GM21390 (cell line): Measurements from ENCODE around the gene GPR6.

Source experiments
- ATAC-seq: cut with Tn5 transposase; IDR thresholded peaks from one replicate; pipeline ENCODE4 v1.9.1; 2021; ENCODE audit not compliant: unreplicated experiment

GPR6 gene, protein sequence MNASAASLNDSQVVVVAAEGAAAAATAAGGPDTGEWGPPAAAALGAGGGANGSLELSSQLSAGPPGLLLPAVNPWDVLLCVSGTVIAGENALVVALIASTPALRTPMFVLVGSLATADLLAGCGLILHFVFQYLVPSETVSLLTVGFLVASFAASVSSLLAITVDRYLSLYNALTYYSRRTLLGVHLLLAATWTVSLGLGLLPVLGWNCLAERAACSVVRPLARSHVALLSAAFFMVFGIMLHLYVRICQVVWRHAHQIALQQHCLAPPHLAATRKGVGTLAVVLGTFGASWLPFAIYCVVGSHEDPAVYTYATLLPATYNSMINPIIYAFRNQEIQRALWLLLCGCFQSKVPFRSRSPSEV

DNA sequence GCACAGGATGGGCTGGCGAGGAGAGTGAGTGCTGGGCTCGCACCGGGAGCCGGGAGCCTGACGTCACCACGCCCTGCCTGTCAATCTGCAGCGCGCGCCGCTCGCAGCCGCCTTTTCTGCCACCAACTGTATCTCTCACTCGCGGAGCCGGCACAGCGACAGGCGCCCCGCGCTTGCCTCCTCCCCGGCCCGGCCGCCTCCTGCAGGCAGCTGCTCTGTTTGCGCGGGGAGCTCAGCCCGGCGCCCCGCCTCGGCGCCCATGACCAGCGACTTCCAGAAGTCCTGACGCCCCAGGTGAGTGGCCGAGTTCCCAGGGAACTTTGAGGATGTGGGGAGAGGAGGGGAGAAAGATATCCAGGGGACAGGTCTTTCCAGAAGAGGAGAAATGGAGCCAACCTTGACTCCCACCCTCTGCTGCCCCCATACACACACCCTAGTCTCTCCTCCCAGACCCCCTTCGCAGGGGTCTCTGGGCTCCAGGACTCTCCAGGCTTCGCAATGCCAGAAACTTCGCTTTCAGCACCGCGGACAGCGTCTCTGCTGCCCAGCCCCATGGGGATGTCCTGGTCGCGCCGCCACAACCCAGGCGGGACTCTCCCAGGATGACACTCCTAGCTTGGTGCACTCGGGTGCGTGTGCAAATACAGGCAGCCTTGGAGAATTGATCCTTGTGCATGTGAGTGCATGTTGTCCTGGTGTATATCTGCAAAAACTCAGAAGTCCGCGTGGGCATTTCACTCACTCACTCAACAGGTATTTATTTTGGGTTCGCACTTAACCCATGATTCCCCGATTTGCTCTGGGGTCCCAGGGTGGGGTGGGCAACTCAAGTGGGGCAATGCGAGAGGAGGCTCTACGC is at the start of gene GPR6:
TSS of gene GPR6 (plus strand) at position 138 of the 859 bp plus-strand sequence. CDS start 802 bp downstream, outside the sequence.
- no peak for ATAC-seq

DNA sequence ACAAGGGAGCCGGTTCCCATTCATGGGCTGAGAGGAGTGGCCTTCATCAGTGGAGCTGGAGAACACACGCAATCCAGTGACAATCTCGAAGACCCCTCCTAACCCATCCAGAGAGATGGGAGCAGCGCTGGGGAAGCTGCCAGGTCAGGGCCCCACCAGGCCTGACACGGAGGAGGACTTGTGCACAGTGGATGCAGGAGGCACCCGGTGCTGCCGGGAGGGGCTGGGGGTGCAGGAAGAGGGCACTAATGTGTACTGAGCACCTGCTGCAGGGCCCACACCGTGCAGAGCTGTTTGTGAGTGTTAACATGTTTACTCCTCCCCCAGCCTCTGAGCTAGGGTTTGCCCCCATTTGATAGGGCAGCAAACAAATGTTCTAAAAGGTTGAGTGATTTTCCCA is 43.8 kb upstream of the GPR6 start:
- no peak for ATAC-seq

DNA sequence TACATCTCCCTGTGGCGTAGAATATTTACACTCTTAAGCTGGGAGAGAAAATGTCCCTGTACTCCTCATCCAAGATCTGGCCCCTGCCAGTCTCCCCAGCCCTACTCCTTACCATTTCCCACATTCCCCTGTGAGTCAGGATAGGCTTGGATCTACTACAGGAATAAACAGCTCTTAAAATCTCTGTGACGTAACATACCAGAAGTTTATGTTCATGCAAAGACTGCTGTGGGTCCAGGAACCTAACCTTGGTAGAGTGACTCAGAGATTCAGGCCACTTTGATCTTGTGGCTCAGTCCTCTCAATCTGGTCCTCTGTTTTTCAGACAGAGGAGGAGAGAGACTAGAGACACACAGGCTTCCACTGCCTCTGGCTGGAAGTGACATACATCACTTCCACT is 38.5 kb upstream of the GPR6 start:
- ATAC-seq = no peak

DNA sequence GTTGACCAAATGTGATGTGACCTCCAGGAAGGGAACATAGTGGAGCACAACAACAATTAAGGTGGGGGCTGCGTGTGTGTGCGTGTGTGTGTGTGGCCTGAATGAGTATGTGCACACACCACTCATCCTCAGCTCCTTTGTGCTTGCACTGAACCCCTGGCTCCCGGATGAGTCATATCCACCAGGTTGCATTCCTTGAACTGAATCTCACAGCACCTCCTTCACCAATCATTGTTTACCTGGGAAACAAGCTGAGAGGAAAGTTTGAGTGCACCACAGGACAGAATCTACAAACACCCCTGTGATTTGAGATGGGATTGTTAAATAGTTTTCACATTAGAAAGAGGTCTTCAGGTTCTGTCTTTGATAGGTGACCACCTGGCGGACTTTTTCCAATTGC is 33.7 kb upstream of the GPR6 start:
- ATAC-seq = no peak

DNA sequence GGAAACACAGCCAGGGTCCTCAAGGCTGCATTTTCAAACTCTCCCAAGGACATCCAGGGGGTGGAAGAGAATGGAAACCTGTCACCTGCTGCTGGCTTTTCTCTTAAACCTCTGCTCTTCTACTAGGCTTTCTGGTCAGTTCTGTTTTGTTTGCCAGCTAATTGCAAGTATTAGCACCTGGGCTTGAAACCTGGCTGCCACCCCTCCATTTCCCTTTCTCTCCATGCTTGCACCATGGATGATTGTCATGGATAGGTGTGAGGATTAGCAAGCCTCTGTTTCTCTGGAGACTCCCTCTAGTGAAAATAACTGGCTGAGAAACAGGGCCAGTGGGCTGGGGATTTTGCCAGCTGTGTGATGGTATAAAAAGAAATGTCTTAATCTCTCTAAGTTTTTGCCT is 33.0 kb upstream of the GPR6 start:
- ATAC-seq = no peak

DNA sequence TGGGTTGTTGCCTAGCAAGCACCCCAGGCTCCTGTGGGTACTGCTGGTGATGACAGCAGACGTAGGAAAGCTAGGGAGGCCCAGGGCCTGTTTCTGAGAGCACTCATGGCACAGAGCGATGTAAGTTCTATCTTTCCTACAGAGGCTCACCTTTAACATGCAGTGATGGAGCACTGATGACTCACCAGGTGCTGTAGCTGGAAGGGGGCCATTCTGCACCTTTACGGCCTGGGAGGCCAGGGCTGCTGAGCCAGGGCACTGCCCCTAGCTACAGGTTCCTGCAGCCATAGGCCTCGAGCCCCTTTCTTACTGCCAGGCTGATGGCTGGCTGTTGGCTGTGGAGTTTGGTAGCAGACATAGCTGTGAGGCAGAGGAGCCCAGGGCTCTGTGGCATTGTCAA is 31.1 kb upstream of the GPR6 start:
- no peak for ATAC-seq

DNA sequence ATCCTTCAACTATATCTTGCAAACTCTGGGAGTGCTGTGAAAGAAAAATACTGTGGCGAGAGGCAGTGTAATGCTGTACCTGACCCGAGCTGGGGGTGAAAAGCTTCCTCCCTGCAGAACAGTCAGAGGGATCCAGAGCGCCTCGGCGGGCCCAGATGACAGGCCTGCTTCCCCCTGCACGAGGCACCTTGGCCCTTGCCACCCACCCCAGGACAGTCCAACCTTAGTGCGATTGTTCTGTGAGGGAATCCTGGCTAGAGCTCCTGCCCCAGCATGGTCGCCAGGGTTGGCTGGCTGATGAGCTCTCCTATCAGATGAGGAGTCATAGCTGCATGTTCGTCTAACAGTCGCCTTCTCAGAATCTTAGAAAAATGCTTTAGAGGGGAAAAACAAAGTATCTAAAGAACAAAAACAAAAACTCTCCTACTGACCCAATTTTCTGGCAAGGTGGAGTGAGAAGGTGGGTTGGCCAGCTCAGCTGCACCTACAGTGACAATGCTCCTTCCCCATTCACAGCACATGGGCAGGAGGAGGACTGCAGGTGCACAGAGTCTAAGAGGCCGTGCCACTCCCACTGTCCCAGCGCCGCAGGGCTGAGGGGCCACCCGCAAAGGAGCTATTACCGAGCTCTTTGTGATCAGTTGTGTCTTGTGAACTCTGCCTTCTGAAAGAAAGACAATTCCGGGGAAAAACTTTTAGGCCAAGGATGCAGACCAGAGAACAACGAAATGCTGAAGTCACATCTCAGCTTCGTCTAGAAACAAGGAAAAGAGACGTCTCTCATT is 28.6 kb upstream of the GPR6 start:
- no peak for ATAC-seq

DNA sequence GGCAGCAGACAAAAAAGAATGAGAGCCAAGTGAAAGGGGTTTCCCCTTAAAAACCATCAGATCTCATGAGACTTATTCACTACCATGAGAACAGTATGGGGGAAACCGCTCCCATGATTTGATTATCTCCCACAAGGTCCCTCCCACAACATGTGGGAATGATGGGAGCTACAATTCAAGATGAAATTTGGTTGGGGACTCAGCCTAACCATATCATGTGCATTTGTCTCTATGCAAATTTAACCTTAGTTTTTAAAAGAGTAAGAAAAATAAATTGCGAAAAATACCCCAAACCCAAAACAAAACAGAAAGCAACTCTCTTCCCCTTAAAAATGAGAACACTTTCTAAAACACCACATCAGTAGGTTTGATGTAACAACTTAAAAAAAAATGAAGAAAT is 22.6 kb upstream of the GPR6 start:
- ATAC-seq = no peak

DNA sequence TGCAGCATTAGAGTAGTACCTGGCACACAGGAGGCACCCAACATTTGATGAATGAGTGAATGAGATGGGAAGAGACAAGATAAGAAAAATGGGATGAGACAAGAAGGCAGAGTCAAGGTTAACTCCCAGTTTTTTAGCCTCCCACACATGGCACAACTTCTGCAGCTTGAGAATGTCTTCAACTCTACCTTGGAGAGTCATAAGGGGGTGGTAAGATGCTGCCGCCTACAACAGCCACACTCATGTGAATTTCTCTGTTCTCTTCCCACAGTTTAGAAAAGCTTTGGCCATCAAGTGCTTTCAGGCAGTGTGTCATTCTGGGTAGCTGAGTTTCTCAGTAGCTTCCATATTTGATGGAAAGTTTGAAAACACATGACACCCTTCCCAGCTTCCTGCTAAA is 19.5 kb upstream of the GPR6 start:
- no peak for ATAC-seq

DNA sequence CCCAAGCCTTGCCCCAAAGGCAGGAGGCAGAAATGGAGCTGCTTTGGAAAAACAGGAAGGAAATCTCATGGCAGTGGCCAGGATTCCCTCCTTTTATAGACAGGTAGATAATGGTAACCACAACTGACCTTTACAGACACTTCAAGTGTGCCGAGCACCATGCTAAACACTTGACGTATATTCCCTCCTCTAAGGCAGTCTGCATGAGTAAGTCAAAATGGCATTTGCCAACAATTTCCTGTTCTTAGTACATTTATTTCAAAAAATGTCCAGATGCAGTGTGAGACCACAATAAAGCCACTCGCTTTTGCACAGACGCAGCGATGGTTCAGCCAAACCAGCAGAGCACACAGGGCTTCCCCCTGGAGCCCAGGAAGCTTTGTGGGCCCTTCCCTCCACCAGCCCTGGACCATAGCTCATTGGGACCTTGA is 16.5 kb upstream of the GPR6 start:
- no peak for ATAC-seq

DNA sequence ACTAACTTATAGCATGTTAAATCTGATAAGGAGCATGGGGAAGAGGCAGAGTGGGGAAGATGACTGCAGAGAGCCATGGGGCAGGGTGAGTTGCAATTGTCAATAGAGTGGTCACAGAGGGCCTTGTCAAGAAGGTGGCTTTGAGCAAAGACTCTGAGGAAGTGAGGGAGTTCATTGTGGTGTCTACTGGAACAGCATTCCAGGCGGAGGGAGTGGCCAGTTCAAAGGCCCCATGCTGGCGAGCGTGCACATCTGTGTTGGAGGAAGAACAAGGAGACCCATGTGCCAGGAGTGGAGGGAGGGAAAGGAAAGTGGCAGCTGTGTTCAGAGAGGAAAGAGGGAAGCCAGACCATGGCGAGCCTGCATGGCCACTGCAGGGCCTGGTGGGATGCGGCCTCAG is 15.8 kb upstream of the GPR6 start:
- ATAC-seq = no peak

DNA sequence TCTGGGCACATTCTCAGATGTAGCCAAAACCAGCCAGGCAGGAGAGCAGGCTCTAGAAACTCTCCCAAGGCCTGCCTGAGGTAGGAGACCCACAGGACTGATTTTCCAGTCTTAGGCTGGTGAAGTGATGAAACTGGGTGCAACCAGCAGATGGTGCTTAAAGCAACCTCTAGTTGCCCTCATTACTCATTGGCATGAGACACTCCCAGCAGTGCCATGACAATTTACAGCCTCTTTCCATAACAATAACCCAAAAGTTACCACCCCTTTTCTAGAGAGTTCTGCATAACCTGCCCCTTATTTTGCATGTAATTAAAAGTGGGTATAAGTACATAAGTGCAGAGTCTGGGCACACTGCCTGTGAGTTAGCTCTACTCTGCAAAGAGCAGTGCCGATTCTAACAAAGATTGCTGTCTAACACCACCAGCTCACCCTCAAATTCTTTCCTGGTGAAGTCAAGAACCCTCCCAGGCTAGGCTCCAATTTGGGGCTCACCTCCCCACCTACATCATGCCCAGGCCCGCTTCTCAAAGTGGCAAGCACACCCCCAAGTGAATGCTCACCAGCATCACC is 14.4 kb upstream of the GPR6 start:
- no peak for ATAC-seq

DNA sequence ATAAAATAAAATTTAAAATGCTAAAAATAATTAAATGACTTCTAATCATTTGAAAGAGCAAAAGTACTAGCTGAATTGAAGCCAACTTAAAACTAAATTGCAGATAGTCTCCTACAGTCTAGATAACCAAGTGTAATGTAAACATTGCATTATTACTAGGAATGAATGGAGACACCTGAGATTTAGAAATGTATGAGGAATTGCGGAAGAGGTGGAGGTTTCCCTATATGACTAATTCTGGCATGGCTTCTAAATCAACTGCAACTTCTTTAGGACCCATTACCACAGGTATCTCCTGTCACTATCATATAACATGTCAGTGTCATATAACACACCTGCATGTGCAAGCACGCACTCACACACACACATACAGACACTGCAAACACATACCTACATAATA is 13.2 kb upstream of the GPR6 start:
- ATAC-seq = no peak

DNA sequence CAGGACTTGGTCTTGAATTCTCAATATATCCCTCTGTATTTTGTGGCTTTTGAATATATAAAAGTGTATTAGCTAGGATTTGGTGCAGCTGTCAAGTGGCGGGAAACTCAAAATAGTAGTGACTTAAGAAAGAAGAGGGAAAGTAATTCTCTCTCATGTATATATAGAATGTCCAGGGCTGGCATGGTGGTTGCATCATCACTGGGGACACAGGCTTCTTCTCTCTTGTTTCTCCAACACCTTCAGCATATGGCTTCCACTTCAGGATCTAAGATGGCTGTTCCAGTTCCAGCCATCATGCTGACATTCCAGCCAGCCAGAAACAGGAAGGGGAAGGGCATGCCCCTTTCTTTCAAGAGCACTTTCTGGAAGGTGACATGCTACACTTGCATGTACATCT is 11.8 kb upstream of the GPR6 start:
- ATAC-seq = no peak

DNA sequence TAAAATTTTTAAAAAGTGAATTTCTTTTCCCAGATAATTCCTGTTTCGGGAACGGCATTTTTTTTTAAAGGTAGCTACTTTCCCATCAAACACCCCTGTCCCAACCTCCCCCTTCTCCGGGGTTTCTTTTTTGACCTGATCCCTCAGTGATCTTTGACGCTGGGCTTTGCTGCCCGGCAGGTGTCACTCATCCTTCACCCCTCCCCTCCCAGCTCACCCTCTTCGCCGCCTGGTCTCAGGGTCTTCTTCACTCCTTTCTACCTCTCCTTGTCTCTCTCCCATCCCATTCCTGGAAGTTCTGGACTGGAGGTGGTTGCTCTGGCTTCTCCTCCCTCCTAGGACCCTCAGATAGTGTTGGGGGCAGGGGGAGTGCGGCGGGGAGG is 329 bp upstream of the GPR6 start:
- ATAC-seq = no peak

DNA sequence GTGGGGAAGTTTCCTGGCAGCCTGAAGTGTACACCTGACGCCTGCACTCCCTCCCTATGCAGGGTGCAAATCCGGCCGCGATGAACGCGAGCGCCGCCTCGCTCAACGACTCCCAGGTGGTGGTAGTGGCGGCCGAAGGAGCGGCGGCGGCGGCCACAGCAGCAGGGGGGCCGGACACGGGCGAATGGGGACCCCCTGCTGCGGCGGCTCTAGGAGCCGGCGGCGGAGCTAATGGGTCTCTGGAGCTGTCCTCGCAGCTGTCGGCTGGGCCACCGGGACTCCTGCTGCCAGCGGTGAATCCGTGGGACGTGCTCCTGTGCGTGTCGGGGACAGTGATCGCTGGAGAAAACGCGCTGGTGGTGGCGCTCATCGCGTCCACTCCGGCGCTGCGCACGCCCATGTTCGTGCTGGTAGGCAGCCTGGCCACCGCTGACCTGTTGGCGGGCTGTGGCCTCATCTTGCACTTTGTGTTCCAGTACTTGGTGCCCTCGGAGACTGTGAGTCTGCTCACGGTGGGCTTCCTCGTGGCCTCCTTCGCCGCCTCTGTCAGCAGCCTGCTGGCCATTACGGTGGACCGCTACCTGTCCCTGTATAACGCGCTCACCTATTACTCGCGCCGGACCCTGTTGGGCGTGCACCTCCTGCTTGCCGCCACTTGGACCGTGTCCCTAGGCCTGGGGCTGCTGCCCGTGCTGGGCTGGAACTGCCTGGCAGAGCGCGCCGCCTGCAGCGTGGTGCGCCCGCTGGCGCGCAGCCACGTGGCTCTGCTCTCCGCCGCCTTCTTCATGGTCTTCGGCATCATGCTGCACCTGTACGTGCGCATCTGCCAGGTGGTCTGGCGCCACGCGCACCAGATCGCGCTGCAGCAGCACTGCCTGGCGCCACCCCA is 1.2 kb downstream of the GPR6 start:
- no peak for ATAC-seq

DNA sequence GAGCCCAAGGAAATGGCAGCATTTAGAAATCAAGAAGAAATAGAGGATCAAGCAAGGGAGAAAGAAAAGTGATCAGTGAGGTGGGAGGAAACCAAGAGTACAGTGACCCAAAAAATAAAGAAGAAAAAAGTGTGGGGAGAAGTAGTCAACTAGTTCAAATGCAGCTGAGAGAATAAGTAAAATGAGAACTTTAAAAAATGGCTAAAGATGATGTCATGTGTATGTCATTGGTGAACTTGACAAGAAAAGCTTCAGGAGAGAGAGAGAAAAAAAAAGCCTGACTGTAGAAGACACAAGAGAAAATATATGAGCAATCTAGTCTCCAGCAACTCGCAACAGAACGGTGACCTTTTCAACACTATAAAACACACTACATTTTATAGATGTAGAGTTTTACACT is 6.3 kb downstream of the GPR6 start:
- no peak for ATAC-seq

DNA sequence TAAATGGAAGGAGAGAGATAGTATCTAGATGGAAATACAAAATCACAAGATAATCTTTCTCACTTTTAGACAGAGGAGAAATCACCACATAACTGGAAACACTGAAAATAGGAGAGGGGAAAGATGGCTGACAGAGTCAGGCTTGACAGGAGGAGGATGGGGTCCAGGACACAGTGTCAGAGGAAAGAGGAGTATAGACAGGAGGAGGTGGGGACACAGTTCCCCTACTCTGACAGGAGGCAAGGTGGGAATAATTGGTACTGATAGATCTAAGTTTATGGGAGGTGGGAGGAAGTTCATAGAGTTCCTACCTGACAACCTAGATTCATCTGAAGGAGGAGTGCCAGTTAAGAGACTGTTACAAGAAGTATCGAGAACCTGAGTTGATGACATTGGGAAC is 9.1 kb downstream of the GPR6 start:
- ATAC-seq = no peak

DNA sequence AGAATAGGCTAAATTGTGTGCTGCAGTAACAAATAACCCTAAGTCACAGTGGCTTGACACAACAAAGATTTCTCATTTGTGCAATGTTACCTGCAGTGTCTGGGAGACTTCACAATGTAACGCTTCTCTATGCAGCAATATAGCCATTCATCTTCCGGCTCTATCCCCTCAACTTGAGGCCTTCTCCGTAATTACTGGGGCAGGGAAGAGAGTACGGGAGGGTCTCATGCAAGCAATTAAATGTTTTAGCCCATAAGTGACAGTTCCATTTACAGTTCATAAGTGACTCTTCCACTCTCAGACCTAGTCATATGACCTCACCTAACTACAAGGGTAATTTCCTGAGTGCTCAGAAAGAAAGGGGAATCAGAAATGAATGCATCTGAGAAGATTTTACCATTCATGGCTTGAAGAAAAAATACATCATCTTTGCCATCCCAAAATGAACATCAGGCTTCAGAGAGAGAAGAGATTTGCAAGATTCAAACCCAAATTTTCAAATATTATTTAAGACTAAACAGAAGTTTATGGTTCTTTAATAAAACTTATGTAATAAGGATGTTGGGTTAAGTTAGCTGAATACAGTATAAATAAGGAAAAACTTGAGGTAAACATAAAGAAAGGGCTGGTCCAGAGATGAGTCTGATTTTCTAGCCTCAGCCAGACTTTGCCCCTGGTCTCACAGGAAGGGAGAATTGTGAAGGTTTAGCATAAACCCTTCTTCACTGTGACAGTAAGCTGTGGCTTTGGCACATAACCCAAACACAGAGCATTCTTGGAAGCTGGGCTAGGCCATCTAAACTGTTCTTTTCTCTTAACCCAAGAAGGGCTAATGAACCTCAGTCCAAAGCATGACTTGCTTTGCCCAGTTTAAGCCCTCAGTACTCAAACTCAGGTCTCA is 13.3 kb downstream of the GPR6 start:
- no peak for ATAC-seq
